Measurements from ENCODE around the gene TM6SF1. TPM values are rescaled to one million over a fixed set of nuclear protein-coding genes. Genes with fewer than 3 reads are reported as not detected.

Gene TM6SF1
- polyA plus RNA-seq, 1 donor (not counting 4 experiments of a cell fraction or from before 2014, with no cell fraction given): 0.05 TPM

DNA sequence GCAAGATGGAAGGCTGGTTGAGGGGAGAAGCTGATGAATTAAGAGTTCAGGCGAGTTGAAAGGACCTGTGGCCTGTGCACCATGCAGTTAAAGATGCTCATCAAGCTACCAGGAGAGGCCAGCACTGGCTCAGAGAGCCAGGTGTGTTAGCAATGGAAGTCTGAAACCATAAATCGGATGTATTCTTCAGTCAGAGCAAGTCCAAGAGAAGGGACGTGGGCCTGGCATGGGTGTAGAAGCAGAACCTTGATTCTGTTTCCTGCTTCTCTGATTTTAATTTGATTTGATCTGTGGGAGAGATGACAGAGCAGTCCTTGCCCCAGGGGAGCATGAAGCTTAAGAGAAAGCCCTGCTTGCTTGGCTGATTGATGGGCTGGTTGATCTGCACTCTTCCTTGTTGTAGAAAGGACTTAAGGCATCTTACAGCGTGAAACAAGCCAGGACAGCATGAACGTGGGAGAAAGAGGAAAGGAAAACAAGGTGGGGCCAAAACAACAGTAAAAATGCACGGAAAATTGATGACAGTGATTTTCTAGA, 10.9 kb downstream of the TM6SF1 start:
- Histone ChIP-seq H3K4me3 (ENCODE audit: control insufficient read depth in 2 of 3, extremely low read depth in 1 of 3, insufficient read depth in 2 of 3, low read depth in 1 of 3, low read length in 3 of 3) (no peak overlapping the region), H3K9me3 (ENCODE audit: control insufficient read depth, low read depth, low read length) (no peaks in the 10 kb centered on the region), H3K27me3 (ENCODE audit: control insufficient read depth, extremely low read depth, insufficient read depth, low read length) (no peaks in the 10 kb centered on the region), H3K9ac (ENCODE audit: control insufficient read depth, extremely low read depth, insufficient read depth, low read length) (no peak overlapping the region), H3K4me1 (ENCODE audit: control insufficient read depth, extremely low read depth, insufficient read depth, low read length) (no peaks in the 10 kb centered on the region), H3K9me1 (ENCODE audit: control insufficient read depth, extremely low read depth, insufficient read depth, low read length) (no peaks in the 10 kb centered on the region), H2AFZ (ENCODE audit: control insufficient read depth, low read length) (no peak overlapping the region), H3K4me2 (ENCODE audit: control insufficient read depth, extremely low read depth, insufficient read depth, low read depth, low read length) (no peak overlapping the region), H3K79me2 (ENCODE audit: control insufficient read depth, insufficient read depth, low read length) (no peaks in the 10 kb centered on the region), H3K36me3 (ENCODE audit: control insufficient read depth in 2 of 2, extremely low read depth in 1 of 2, insufficient read depth in 2 of 2, low read length in 2 of 2) (no peaks in the 10 kb centered on the region), H3K27ac (ENCODE audit: control insufficient read depth, insufficient read depth, low read length) (no peak overlapping the region), H4K20me1 (ENCODE audit: control insufficient read depth, extremely low read depth, insufficient read depth, low read length) (no peaks in the 10 kb centered on the region)
- FAIRE-seq: no peak
- dilution Hi-C loops (cut with MboI; ENCODE audit: extremely low pct_ligation_motif_present, low sequenced_read_pairs): no loop called here
- TF ChIP-seq CTCF (optimal IDR thresholded peaks at IDR 0.05 in 1 of 3, IDR thresholded peaks at IDR 0.05 in 1 of 3, conservative IDR thresholded peaks at IDR 0.05 in 1 of 3; ENCODE audit: extremely low read depth in 1 of 3, insufficient read depth in 2 of 3, low read length in 3 of 3) (peak in 1 of 3 experiments; percentile 20), EZH2 (IDR thresholded peaks at IDR 0.05; ENCODE audit: low read length) (no peak)
- DNase-seq (ENCODE audit: low read depth, low spot score): no peak

DNA sequence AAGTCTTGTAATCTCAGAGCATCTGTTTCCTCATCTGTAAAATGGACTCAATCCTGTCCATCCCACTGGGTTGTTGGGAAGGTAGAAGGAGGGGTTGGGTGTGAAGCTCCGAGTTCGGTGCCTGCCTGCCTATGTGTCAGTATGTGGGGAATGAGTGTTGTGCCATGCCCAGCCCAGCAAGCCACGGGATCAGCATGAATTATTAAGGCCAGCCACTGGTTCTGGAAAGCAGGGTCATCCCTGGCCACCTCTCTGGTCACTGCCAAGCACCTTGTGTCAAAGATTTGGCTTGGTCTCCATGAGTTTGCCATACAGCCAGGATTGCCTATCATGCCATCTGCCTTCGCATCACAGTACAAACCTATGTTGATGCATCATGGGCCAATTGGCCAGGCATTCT, 11.5 kb downstream of the TM6SF1 start:
- TF ChIP-seq CTCF (optimal IDR thresholded peaks at IDR 0.05 in 1 of 3, IDR thresholded peaks at IDR 0.05 in 1 of 3, conservative IDR thresholded peaks at IDR 0.05 in 1 of 3; ENCODE audit: extremely low read depth in 1 of 3, insufficient read depth in 2 of 3, low read length in 3 of 3) (no peak), EZH2 (IDR thresholded peaks at IDR 0.05; ENCODE audit: low read length) (no peak)
- DNase-seq (ENCODE audit: low read depth, low spot score): no peak
- no peaks in the 10 kb centered on the region for H3K9me1 ChIP-seq (ENCODE audit: control insufficient read depth, extremely low read depth, insufficient read depth, low read length)
- dilution Hi-C loops (cut with MboI; ENCODE audit: extremely low pct_ligation_motif_present, low sequenced_read_pairs): no loop called here
- FAIRE-seq: no peak
- H3K79me2 ChIP-seq (ENCODE audit: control insufficient read depth, insufficient read depth, low read length): no peaks in the 10 kb centered on the region
- no peaks in the 10 kb centered on the region for H3K27me3 ChIP-seq (ENCODE audit: control insufficient read depth, extremely low read depth, insufficient read depth, low read length)
- no peaks in the 10 kb centered on the region for H4K20me1 ChIP-seq (ENCODE audit: control insufficient read depth, extremely low read depth, insufficient read depth, low read length)
- H3K4me1 ChIP-seq (ENCODE audit: control insufficient read depth, extremely low read depth, insufficient read depth, low read length): no peaks in the 10 kb centered on the region
- H3K4me3 ChIP-seq (ENCODE audit: control insufficient read depth in 2 of 3, extremely low read depth in 1 of 3, insufficient read depth in 2 of 3, low read depth in 1 of 3, low read length in 3 of 3): no peak overlapping the region
- no peaks in the 10 kb centered on the region for H3K9me3 ChIP-seq (ENCODE audit: control insufficient read depth, low read depth, low read length)
- no peaks in the 10 kb centered on the region for H3K36me3 ChIP-seq (ENCODE audit: control insufficient read depth in 2 of 2, extremely low read depth in 1 of 2, insufficient read depth in 2 of 2, low read length in 2 of 2)
- H2AFZ ChIP-seq (ENCODE audit: control insufficient read depth, low read length): no peak overlapping the region
- H3K27ac ChIP-seq (ENCODE audit: control insufficient read depth, insufficient read depth, low read length): no peak overlapping the region
- H3K9ac ChIP-seq (ENCODE audit: control insufficient read depth, extremely low read depth, insufficient read depth, low read length): no peak overlapping the region
- H3K4me2 ChIP-seq (ENCODE audit: control insufficient read depth, extremely low read depth, insufficient read depth, low read depth, low read length): no peak overlapping the region
